SJCRH30 (cell line): Measurements from ENCODE around the gene FRYL. TPM values are rescaled to one million over a fixed set of nuclear protein-coding genes. Genes with fewer than 3 reads are reported as not detected.
A peak's percentile ranks its signal among the peaks of the same experiment; 100 is the strongest.
"Not testable (repeated sequence)": the region's sequence is repeated elsewhere in the genome, so short reads cannot be mapped to it uniquely, and the experiment has no call there.

ENCODE experiments used
- DNase-seq, 2 experiments: peaks; one replicate each; pipeline ENCODE4 v3.0.0-alpha.2; 2015 to 2020
- H3K27ac ChIP-seq: fragments of 250-450 bp; sonication (Bioruptor Pico); 2 replicates; pipeline ENCODE4 v1.5.1; 2020; ENCODE audit warnings: mild to moderate bottlenecking, moderate library complexity
- H3K27me3 ChIP-seq: fragments of 250-450 bp; sonication (Bioruptor Pico); 2 replicates; pipeline ENCODE4 v1.5.1; 2020; ENCODE audit warnings: mild to moderate bottlenecking, moderate library complexity
- H3K36me3 ChIP-seq: fragments of 250-450 bp; sonication (Bioruptor Pico); 2 replicates; pipeline ENCODE4 v1.5.1; 2020; ENCODE audit warnings: mild to moderate bottlenecking, moderate library complexity
- H3K4me1 ChIP-seq: fragments of 250-450 bp; sonication (Bioruptor Pico); 2 replicates; pipeline ENCODE4 v1.5.1; 2020; ENCODE audit warnings: mild to moderate bottlenecking, moderate library complexity
- H3K4me3 ChIP-seq: fragments of 250-450 bp; sonication (Bioruptor Pico); 2 replicates; pipeline ENCODE4 v1.5.1; 2020; ENCODE audit warnings: mild to moderate bottlenecking, moderate library complexity
- H3K9me3 ChIP-seq: fragments of 250-450 bp; sonication (Bioruptor Pico); replicated peaks from 2 replicates; pipeline ENCODE4 v1.5.1; 2020; ENCODE audit warnings: mild to moderate bottlenecking, moderate library complexity
- total RNA-seq: library from RNA; depleted of rRNA; stranded (reverse); fragments of >200 nt; shearing (Covaris generic); gene quantifications from 2 replicates; pipeline ENCODE4 v1.2.3, GENCODE V29; 2014

The FRYL gene
- total RNA-seq, 1 experiment from 2014 or later = 67.7 TPM

GRCh38 chr4:48709901-48710300 is 70.2 kb downstream of the FRYL start:
- no peak overlapping the region for H3K4me3 ChIP-seq
- no peak for DNase-seq
- peaks cover 4% of the 10 kb centered on the region; the same call in 1 of the 2 replicates for H3K4me1 ChIP-seq
- H3K27me3 ChIP-seq = no peaks in the 10 kb centered on the region
- H3K27ac ChIP-seq = no peak overlapping the region
- peaks cover 17% of the 10 kb centered on the region for H3K36me3 ChIP-seq
- 0 out of 2 replicates have a peak, but pooled peaks cover 2% of the 10 kb centered on the region for H3K9me3 ChIP-seq

GRCh38 chr4:48708610-48709009 is 71.5 kb downstream of the FRYL start:
- Histone ChIP-seq H3K9me3 (0 out of 2 replicates have a peak, but pooled peaks cover 2% of the 10 kb centered on the region), H3K27me3 (no peaks in the 10 kb centered on the region), H3K4me3 (no peak overlapping the region), H3K27ac (no peak overlapping the region), H3K4me1 (peaks cover 4% of the 10 kb centered on the region; the same call in 1 of the 2 replicates), H3K36me3 (peaks cover 17% of the 10 kb centered on the region)
- no peak for DNase-seq

- Histone ChIP-seq H3K4me1 (peaks cover 4% of the 10 kb centered on the region; the same call in 1 of the 2 replicates), H3K36me3 (peaks cover 17% of the 10 kb centered on the region), H3K27ac (no peak overlapping the region), H3K27me3 (no peaks in the 10 kb centered on the region), H3K9me3 (0 out of 2 replicates have a peak, but pooled peaks cover 2% of the 10 kb centered on the region), H3K4me3 (no peak overlapping the region)
- peak; percentile 24 to 53 for DNase-seq
Observed at GRCh38 chr4:48706736-48707135, 73.3 kb downstream of the FRYL start.

DNA sequence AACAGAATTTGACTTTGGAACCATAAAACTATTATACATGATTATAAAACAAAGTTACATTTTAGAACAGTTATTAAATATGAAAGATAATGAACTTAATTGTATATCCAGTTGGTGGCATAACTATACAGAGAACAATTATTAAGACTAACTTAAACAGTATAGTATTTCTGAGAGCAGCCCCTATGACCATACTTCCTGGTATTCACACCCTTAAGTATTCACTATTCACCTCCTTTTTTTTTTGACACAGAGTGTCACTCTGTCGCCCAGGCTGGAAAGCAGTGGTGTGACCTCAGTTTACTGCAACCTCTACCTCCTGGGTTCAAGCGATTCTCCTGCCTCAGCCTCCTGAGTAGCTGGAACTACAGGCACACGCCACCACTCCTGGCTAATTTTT is 74.5 kb downstream of the FRYL start:
- Histone ChIP-seq H3K9me3 (0 out of 2 replicates have a peak, but pooled peaks cover under 1% of the 10 kb centered on the region), H3K27ac (no peak overlapping the region), H3K27me3 (no peaks in the 10 kb centered on the region), H3K4me1 (peaks cover 4% of the 10 kb centered on the region; the same call in 1 of the 2 replicates), H3K4me3 (no peak overlapping the region), H3K36me3 (peaks cover 15% of the 10 kb centered on the region)
- no peak for DNase-seq

DNA sequence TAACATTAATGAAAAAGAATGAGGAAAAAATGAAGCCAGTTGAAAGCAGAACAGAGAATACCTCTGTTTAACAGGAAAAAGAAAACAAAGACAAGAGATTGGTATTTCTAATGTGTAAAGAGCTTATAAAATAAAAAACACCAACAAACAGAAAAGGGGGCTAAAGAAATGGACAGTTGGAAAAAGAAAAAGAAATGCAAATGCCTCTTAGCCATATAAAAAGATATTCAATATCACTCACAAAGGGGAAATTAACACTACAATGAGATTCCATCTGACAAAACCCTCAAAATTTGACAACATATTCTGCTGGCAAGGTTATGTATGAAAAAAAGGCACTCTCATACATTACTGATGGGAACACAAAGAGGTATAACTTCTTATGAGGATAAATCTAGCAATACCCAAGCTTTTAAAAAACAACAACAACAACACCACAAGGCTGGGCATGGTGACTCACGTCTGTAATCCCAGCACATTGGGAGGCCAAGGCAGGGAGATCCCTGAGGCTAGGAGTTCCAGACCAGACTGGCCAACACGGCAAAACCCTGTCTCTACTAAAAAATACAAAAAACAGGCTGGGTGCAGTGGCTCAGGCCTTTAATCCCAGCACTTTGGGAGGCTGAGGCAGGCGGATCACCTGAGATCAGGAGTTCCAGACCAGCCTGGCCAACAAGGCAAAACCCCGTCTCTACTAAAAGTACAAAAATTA is 75.8 kb downstream of the FRYL start:
- peaks cover 15% of the 10 kb centered on the region for H3K4me1 ChIP-seq
- H3K27ac ChIP-seq = no peak overlapping the region
- no peaks in the 10 kb centered on the region for H3K9me3 ChIP-seq
- H3K36me3 ChIP-seq = peaks cover 2% of the 10 kb centered on the region
- no peak for DNase-seq
- H3K27me3 ChIP-seq = no peaks in the 10 kb centered on the region
- H3K4me3 ChIP-seq = no peak overlapping the region

GRCh38 chr4:48699475-48699874 is 80.6 kb downstream of the FRYL start:
- H3K9me3 ChIP-seq = no peaks in the 10 kb centered on the region
- H3K4me3 ChIP-seq = no peak overlapping the region
- H3K4me1 ChIP-seq = peaks cover 30% of the 10 kb centered on the region
- no peaks in the 10 kb centered on the region for H3K27me3 ChIP-seq
- peak overlapping the region; percentile 59 for H3K27ac ChIP-seq
- H3K36me3 ChIP-seq = no peaks in the 10 kb centered on the region; the same call in 1 of the 2 replicates
- peak in 1 of 2 experiments; percentile 12 for DNase-seq

DNA sequence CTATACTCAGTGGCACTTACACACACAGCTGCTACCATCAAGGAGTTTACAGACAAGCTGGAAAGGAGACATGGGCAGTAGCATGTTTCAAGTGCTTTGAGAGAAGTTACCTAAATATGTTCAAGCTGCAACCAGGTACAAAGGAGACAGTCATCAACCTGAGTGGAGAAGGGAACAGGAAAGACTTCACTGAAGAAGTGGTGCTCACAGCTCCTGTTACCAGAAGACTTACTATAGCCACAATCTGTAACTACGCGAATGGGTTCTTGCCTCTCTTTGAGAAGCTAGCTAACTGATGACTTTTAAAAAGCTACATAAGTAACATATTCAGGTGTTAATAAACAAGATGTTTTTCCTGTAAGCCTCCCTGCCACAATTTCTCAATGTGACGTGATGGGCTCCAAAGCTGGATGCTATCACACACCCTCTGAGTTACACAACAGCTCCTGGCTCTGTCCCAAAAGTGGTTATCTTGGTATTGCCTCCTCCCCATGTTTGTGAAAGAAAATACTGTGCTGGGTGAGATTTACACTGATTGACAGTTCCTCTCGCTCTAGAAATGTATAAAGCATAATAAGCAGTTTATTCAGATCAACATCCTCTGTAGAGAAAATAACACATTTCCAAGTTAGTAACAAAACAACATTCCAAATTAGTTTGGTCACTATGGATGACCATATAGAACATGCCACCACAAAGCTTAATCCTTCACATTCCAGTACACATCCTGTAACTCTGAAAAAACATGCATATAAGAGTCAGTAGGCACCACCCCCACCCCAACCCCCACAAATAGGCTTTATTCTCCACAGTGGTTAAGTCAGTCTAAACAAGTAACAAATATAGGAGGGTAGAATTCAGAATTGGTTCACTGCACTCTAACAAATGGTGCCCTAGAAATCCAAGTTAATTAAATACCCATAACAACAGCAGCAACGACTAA is 81.8 kb downstream of the FRYL start:
- H3K4me3 ChIP-seq = no peak overlapping the region
- H3K4me1 ChIP-seq = peaks cover 30% of the 10 kb centered on the region
- H3K27ac ChIP-seq = peak overlapping the region; percentile 59
- no peaks in the 10 kb centered on the region; the same call in 1 of the 2 replicates for H3K36me3 ChIP-seq
- no peaks in the 10 kb centered on the region for H3K9me3 ChIP-seq
- peak; percentile 53 to 63 for DNase-seq
- H3K27me3 ChIP-seq = no peaks in the 10 kb centered on the region

DNA sequence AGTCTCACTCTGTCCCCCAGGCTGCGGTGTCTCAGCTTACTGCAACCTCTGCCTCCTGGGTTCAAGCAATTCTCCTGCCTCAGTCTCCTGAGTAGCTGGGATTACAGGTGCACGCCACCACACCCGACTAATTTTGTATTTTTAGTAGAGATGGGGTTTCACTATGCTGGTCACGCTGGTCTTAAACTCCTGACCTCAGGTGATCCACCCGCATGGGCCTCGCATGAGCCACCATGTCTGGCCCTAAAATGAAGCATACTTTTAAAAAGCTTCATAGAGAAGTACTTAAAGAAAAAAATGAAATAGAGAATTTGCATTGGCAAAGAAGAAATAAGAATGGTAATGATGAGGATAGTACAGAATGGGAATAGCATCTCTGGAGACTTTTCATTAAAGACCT is 82.6 kb downstream of the FRYL start:
- not testable (repeated sequence) for DNase-seq, H3K27ac ChIP-seq, H3K27me3 ChIP-seq, H3K9me3 ChIP-seq, H3K36me3 ChIP-seq, H3K4me3 ChIP-seq
- peaks cover 30% of the 10 kb centered on the region for H3K4me1 ChIP-seq

DNA sequence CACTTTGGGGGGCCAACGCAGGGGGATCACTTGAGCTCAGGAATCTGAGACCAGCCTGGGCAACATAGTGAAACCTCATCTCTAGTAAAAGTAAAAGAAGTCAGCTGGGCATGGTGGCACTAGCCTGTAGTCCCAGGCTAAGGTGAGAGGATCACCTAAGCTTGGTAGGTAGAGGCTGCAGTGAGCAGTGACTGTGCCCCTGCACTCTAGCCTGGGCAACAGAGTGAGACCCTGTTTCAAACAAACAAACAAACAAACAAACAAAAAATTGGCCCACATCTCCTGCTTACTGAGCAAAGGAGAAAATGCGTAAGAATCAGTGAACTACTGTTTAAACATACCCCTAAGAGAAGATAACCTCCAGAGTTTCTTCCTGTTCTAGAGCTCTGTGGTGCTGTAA is 85.3 kb downstream of the FRYL start:
- peaks cover 25% of the 10 kb centered on the region for H3K4me1 ChIP-seq
- no peak overlapping the region for H3K4me3 ChIP-seq
- no peaks in the 10 kb centered on the region for H3K27me3 ChIP-seq
- no peak for DNase-seq
- H3K9me3 ChIP-seq = no peaks in the 10 kb centered on the region
- H3K36me3 ChIP-seq = no peaks in the 10 kb centered on the region
- H3K27ac ChIP-seq = no peak overlapping the region

DNA sequence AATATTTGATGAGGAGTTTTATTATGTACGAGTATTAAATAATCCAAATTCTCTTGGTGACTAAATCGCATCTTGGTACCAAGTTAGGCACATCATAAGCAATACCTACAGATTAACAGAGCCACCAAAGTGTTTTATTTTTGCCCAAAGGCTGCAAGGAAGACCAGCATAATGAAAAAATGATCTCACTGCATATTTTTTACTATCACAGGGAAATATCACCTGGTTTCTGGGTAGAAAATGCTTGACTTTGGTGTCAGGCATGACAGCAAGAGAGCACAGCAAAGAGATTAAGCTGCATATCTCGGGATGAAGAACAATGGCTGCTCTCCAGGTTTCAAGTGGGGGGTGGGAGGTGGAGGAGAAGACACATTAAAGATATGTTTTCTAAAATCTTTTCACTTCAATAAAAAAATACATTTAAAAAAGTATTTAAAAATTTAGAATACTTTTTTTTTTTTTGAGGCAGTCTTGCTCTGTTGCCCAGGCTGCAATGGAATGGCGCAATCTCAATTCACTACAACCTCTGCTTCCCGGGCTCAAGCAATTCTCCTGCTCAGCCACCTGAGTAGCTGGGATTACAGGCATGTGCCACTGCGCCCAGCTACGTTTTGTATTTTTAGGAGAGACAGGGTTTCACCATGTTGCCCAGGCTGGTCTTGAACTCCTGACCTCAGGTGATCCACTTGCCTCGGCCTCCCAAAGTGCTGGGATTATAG is 86.1 kb downstream of the FRYL start:
- H3K36me3 ChIP-seq = no peaks in the 10 kb centered on the region
- peaks cover 17% of the 10 kb centered on the region for H3K4me1 ChIP-seq
- no peak for DNase-seq
- H3K27me3 ChIP-seq = no peaks in the 10 kb centered on the region
- no peak overlapping the region for H3K27ac ChIP-seq
- no peaks in the 10 kb centered on the region for H3K9me3 ChIP-seq
- no peak overlapping the region for H3K4me3 ChIP-seq

DNA sequence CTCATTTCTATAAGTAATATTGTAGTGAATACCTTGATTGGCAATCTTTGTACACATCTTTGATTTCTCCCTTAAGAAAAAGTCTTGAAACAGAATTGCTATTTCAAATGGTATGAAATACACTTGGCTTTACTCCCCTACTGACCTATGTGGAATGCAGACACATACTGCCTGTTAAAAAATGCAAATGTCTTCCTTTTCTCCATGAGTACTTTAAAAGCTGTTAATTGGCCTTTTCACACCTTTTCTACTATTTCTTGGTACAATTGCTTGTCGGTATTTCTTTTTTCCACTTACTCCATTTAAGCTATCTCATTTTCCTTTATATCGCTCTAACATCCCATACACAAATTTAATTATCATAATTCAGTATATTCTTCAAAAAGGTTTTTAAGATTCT is 87.2 kb downstream of the FRYL start:
- Histone ChIP-seq H3K36me3 (no peaks in the 10 kb centered on the region), H3K27ac (no peak overlapping the region), H3K4me1 (peaks cover 6% of the 10 kb centered on the region), H3K27me3 (no peaks in the 10 kb centered on the region), H3K4me3 (no peak overlapping the region), H3K9me3 (no peaks in the 10 kb centered on the region)
- DNase-seq = no peak

- no peak for DNase-seq
- H3K36me3 ChIP-seq = no peaks in the 10 kb centered on the region
- no peak overlapping the region for H3K4me3 ChIP-seq
- no peaks in the 10 kb centered on the region for H3K4me1 ChIP-seq
- no peaks in the 10 kb centered on the region for H3K27me3 ChIP-seq
- no peaks in the 10 kb centered on the region for H3K9me3 ChIP-seq
- no peak overlapping the region for H3K27ac ChIP-seq
Observed at GRCh38 chr4:48692044-48692443, 88.0 kb downstream of the FRYL start.

DNA sequence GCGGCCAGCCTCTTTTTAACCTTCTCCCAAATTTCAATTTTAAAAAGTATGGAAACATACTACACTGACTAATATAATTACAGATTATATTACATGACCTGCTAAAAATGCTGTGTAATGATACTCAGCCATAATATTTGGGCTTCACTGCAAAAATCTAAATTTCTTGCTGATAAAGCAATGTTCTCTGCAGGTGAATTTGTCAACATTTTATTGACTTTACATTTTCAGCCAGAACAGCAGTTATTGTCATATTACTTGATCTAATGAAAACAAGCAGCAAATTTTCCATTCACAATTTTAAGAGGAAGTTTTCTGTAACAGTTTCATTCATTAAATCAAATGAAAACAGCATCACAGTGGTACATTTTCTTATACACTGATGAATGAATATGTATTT is 91.1 kb downstream of the FRYL start:
- Histone ChIP-seq H3K4me3 (no peak overlapping the region), H3K27me3 (no peaks in the 10 kb centered on the region), H3K9me3 (no peaks in the 10 kb centered on the region), H3K36me3 (no peaks in the 10 kb centered on the region), H3K27ac (no peak overlapping the region), H3K4me1 (no peaks in the 10 kb centered on the region)
- DNase-seq = no peak

DNA sequence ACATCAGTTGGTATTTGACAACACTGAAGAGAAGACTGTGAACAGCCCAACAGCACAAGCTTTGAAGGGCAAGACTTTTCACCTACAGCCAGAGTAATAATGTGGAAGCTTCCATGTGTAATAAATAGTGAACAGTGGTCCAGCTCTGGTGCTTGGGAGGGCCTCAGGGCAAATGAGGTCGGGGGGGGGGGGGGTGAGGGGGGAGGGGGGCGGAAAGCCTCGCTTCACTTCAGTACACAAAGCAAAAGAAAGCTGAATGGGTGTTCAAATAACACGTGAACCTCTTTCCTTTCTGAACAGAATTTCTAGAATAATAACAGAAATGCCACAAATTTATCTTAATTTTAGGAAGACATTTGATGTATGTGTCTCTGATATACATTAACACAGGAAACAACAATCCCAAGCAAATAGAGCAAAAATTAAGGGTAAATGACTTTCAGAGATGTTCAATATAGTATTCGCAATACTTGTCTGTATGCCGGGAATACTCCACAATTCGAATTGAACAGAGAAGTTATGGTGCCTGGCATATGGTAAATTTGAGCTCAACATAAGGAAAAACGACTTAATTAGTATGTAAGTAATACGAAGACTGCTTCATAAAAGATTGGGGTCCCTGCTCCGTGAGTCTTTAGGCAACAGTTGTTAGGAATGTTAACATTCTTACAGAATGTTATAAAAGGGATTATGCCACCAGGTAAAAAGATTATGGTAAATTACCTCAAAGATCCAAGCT is 92.6 kb downstream of the FRYL start:
- Histone ChIP-seq H3K36me3 (no peaks in the 10 kb centered on the region), H3K4me1 (no peaks in the 10 kb centered on the region), H3K4me3 (no peak overlapping the region), H3K9me3 (no peaks in the 10 kb centered on the region), H3K27ac (no peak overlapping the region), H3K27me3 (no peaks in the 10 kb centered on the region)
- DNase-seq = no peak
